ENCODE measurements around the gene RFX6.
"Not testable (repeated sequence)": the region's sequence is repeated elsewhere in the genome, so short reads cannot be mapped to it uniquely, and the experiment has no call there.

The RFX6 gene

GRCh38 chr6:116876635-116877611 lies at the start of gene RFX6:
Gene RFX6 (plus strand): TSS chr6:116877242. CDS start chr6:116877276, 34 bp downstream.
- DNase-seq (ENCODE audit: low spot score): no peak

GRCh38 chr6:116827561-116828240 lies 49.3 kb upstream of the RFX6 start:
- DNase-seq (ENCODE audit: low spot score): no peak

- no peak for DNase-seq (ENCODE audit: low spot score)
Observed at GRCh38 chr6:116828983-116829382, 48.1 kb upstream of the RFX6 start, which contains the start of gene GPRC6A. Gene GPRC6A (minus strand): TSS chr6:116829083. CDS start chr6:116829013, 70 bp downstream.

- DNase-seq (ENCODE audit: low spot score): not testable (repeated sequence)
Observed at GRCh38 chr6:116834526-116834925, 42.5 kb upstream of the RFX6 start.

GRCh38 chr6:116836606-116837342 lies 40.3 kb upstream of the RFX6 start:
- DNase-seq (ENCODE audit: low spot score): no peak

GRCh38 chr6:116840091-116840490 lies 37.0 kb upstream of the RFX6 start:
- no peak for DNase-seq (ENCODE audit: low spot score)

GRCh38 chr6:116842459-116842858 lies 34.6 kb upstream of the RFX6 start:
- DNase-seq (ENCODE audit: low spot score): no peak

GRCh38 chr6:116847227-116847626 lies 29.8 kb upstream of the RFX6 start:
- DNase-seq (ENCODE audit: low spot score): peak; percentile 22

GRCh38 chr6:116858060-116858459 lies 19.0 kb upstream of the RFX6 start:
- no peak for DNase-seq (ENCODE audit: low spot score)

GRCh38 chr6:116859264-116859663 lies 17.8 kb upstream of the RFX6 start:
- DNase-seq (ENCODE audit: low spot score): no peak

- DNase-seq (ENCODE audit: low spot score): no peak
Observed at GRCh38 chr6:116866281-116866871, 10.7 kb upstream of the RFX6 start.

- DNase-seq (ENCODE audit: low spot score): no peak
Observed at GRCh38 chr6:116872771-116873170, 4.3 kb upstream of the RFX6 start.

- no peak for DNase-seq (ENCODE audit: low spot score)
Observed at GRCh38 chr6:116876107-116876506, 935 bp upstream of the RFX6 start.

GRCh38 chr6:116877743-116878142 lies 701 bp downstream of the RFX6 start:
- DNase-seq (ENCODE audit: low spot score): no peak

GRCh38 chr6:116881236-116881635 lies 4.2 kb downstream of the RFX6 start:
- no peak for DNase-seq (ENCODE audit: low spot score)

GRCh38 chr6:116883005-116883404 lies 6.0 kb downstream of the RFX6 start:
- DNase-seq (ENCODE audit: low spot score): no peak

- no peak for DNase-seq (ENCODE audit: low spot score)
Observed at GRCh38 chr6:116884530-116884929, 7.5 kb downstream of the RFX6 start.

GRCh38 chr6:116887168-116887567 lies 10.1 kb downstream of the RFX6 start:
- no peak for DNase-seq (ENCODE audit: low spot score)

GRCh38 chr6:116887894-116888293 lies 10.9 kb downstream of the RFX6 start:
- DNase-seq (ENCODE audit: low spot score): no peak

GRCh38 chr6:116888732-116889360 lies 11.8 kb downstream of the RFX6 start:
- no peak for DNase-seq (ENCODE audit: low spot score)

GRCh38 chr6:116894669-116895068 lies 17.6 kb downstream of the RFX6 start:
- DNase-seq (ENCODE audit: low spot score): no peak

All from AG08395 (cell line).